PC-3 (cell line): ENCODE measurements around the gene VAMP4. TPM values are rescaled to one million over a fixed set of nuclear protein-coding genes. Genes with fewer than 3 reads are reported as not detected.
A peak's percentile ranks its signal among the peaks of the same experiment; 100 is the strongest.

Experiments used
- ATAC-seq: fragments of 200-7000 bp; cut with Tn5 transposase; 2 replicates; pipeline ENCODE4 v1.9.1; 2020; ENCODE audit warnings: mild to moderate bottlenecking, moderate library complexity
- BruUV-seq: library from RNA; stranded (reverse); fragments of 400-500 nt; replicated peaks from 2 replicates; lab custom pipeline; 2021; lab: Mats Ljungman, UMichigan
- CTCF ChIA-PET: fragments of 300-600 bp; sonication (Branson Sonifier 250); formaldehyde crosslinking; loops from one replicate; lab custom pipeline; 2022; ENCODE audit warnings: antibody characterized with exemption; lab: Charles Lee
- POLR2A ChIA-PET: fragments of 300-600 bp; sonication (Branson Sonifier 250); formaldehyde crosslinking; loops from one replicate; lab custom pipeline; 2022; ENCODE audit warnings: antibody characterized with exemption; ENCODE audit not compliant: unreplicated experiment; lab: Charles Lee
- DNase-seq: peaks from one replicate; pipeline ENCODE4 v3.0.0-alpha.2; 2015
- H2AFZ ChIP-seq: fragments of 300-600 bp; sonication (generic); 2 replicates; pipeline ENCODE4 v1.6.0; 2016; ENCODE audit warnings: antibody characterized with exemption, low read length
- H3F3A ChIP-seq: fragments of 300-600 bp; sonication (generic); one replicate; pipeline ENCODE4 v1.6.0; 2017; ENCODE audit warnings: antibody characterized with exemption, low read length, control low read depth, mild to moderate bottlenecking; ENCODE audit not compliant: unreplicated experiment
- H3K27ac ChIP-seq: fragments of 300-600 bp; sonication (generic); 2 replicates; pipeline ENCODE4 v1.5.1; 2016; ENCODE audit warnings: mild to moderate bottlenecking, low read length
- H3K27me3 ChIP-seq: fragments of 300-600 bp; sonication (generic); 2 replicates; pipeline ENCODE4 v1.6.1; 2016; ENCODE audit warnings: low read length, mixed read lengths
- H3K36me3 ChIP-seq: fragments of 300-600 bp; sonication (generic); 2 replicates; pipeline ENCODE4 v1.6.1; 2016; ENCODE audit warnings: low read depth, mixed run types, low read length, mixed read lengths
- H3K4me1 ChIP-seq: fragments of 300-600 bp; sonication (generic); 2 replicates; pipeline ENCODE4 v1.5.1; 2016; ENCODE audit warnings: low read length; ENCODE audit not compliant: insufficient read depth
- H3K4me2 ChIP-seq: fragments of 300-600 bp; sonication (generic); 2 replicates; pipeline ENCODE4 v1.6.0; 2016; ENCODE audit warnings: low read length
- H3K4me3 ChIP-seq: fragments of 300-600 bp; sonication (generic); 2 replicates; pipeline ENCODE4 v1.5.1; 2016; ENCODE audit warnings: mild to moderate bottlenecking, low read length, mixed read lengths
- H3K79me2 ChIP-seq: fragments of 300-600 bp; sonication (generic); 2 replicates; pipeline ENCODE4 v1.6.1; 2017; ENCODE audit warnings: low read length, mixed read lengths
- H3K9ac ChIP-seq: fragments of 300-600 bp; sonication (generic); 2 replicates; pipeline ENCODE4 v1.6.0; 2016; ENCODE audit warnings: mild to moderate bottlenecking, low read length
- H3K9me2 ChIP-seq: fragments of 300-600 bp; sonication (generic); replicated peaks from 2 replicates; pipeline ENCODE4 v1.6.1; 2016; ENCODE audit warnings: mixed run types, low read length, mixed read lengths
- H3K9me3 ChIP-seq: fragments of 300-600 bp; sonication (generic); 2 replicates; pipeline ENCODE4 v1.6.1; 2016; ENCODE audit warnings: low read length, mixed read lengths
- H4K20me1 ChIP-seq: fragments of 300-600 bp; sonication (generic); 2 replicates; pipeline ENCODE4 v1.6.1; 2016; ENCODE audit warnings: low read length, mixed read lengths
- EZH2 ChIP-seq: fragments of 300-600 bp; sonication (generic); IDR thresholded peaks from one replicate; pipeline ENCODE4 v1.6.1; 2017; ENCODE audit warnings: antibody characterized with exemption, mild to moderate bottlenecking, low read length; ENCODE audit not compliant: unreplicated experiment
- EZH2phosphoT487 ChIP-seq: fragments of 300-600 bp; sonication (generic); IDR thresholded peaks from 2 replicates; pipeline ENCODE4 v1.6.1; 2018; ENCODE audit warnings: mild to moderate bottlenecking, antibody characterized with exemption, low read length, borderline replicate concordance
- intact Hi-C: fragments of 100-400 bp; cut with micrococcal nuclease; formaldehyde crosslinking; loops from 2 replicates; pipeline ENCODE4 v1.9.0; 2023
- total RNA-seq: library from RNA; depleted of rRNA; stranded (reverse); fragments of >200 nt; gene quantifications from 2 replicates; pipeline ENCODE4 v1.2.3, GENCODE V29; 2014
- TF ChIP-seq, protein P1 (sequence below): fragments of 300-600 bp; sonication (generic); conservative IDR thresholded peaks from 2 replicates; pipeline ENCODE4 v1.5.1; 2017; ENCODE audit warnings: antibody characterized with exemption, low read depth, mild to moderate bottlenecking, low read length

The VAMP4 gene
- total RNA-seq, 1 experiment from 2014 or later, result 7.2 TPM

- POLR2A ChIA-PET, result no interaction called here
These were observed 24.7 kb downstream of the VAMP4 start for GRCh38 chr1:171717062-171717718.

GRCh38 chr1:171716616-171717015 is 25.2 kb downstream of the VAMP4 start:
- no peak overlapping the region for H3K4me3 ChIP-seq
- ChIA-PET POLR2A (no interaction called here), CTCF (interaction anchor here (0.7 to 3.1 kb wide), 2 partner anchors 72 to 683 kb away, joined by 4 to 75 read pairs; no protein-coding TSS in a partner anchor)
- intact Hi-C loops, result loop anchor here (1.0 to 5.0 kb wide), 6 partner anchors 71 to 711 kb away; partner anchors contain the start of genes FMO1 and PRRC2C
- H3K4me2 ChIP-seq, result no peak overlapping the region
- no peak overlapping the region for H3K27ac ChIP-seq
- no peaks in the 10 kb centered on the region for H3K27me3 ChIP-seq
- H3K36me3 ChIP-seq, result no peaks in the 10 kb centered on the region
- BruUV-seq, result no TSS peak
- no peak overlapping the region for H2AFZ ChIP-seq
- H3K9me2 ChIP-seq, result no peaks in the 10 kb centered on the region
- TF ChIP-seq EZH2phosphoT487 (no peak), EZH2 (no peak)
- TF ChIP-seq, protein P1, sequence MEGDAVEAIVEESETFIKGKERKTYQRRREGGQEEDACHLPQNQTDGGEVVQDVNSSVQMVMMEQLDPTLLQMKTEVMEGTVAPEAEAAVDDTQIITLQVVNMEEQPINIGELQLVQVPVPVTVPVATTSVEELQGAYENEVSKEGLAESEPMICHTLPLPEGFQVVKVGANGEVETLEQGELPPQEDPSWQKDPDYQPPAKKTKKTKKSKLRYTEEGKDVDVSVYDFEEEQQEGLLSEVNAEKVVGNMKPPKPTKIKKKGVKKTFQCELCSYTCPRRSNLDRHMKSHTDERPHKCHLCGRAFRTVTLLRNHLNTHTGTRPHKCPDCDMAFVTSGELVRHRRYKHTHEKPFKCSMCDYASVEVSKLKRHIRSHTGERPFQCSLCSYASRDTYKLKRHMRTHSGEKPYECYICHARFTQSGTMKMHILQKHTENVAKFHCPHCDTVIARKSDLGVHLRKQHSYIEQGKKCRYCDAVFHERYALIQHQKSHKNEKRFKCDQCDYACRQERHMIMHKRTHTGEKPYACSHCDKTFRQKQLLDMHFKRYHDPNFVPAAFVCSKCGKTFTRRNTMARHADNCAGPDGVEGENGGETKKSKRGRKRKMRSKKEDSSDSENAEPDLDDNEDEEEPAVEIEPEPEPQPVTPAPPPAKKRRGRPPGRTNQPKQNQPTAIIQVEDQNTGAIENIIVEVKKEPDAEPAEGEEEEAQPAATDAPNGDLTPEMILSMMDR, result no peak
- no peak overlapping the region for H3K9ac ChIP-seq
- H3K79me2 ChIP-seq, result no peaks in the 10 kb centered on the region
- ATAC-seq (peak; percentile 30; the same call in 1 of the 2 replicates), DNase-seq (peak; percentile 42)
- H3K9me3 ChIP-seq, result no peaks in the 10 kb centered on the region
- H3F3A ChIP-seq, result no peaks in the 10 kb centered on the region
- H4K20me1 ChIP-seq, result no peaks in the 10 kb centered on the region
- no peaks in the 10 kb centered on the region for H3K4me1 ChIP-seq

More at GRCh38 chr1:171717062-171717718, 24.7 kb downstream of the VAMP4 start:
- H3K36me3 ChIP-seq, result no peaks in the 10 kb centered on the region
- no peaks in the 10 kb centered on the region for H3K27me3 ChIP-seq
- CTCF ChIA-PET, result interaction anchor here (3.1 kb wide), 1 partner anchor 73 kb away, joined by 75 read pairs; no protein-coding TSS in a partner anchor
- no peaks in the 10 kb centered on the region for H3K4me1 ChIP-seq
- BruUV-seq, result no TSS peak
- no peaks in the 10 kb centered on the region for H4K20me1 ChIP-seq
- H3K79me2 ChIP-seq, result no peaks in the 10 kb centered on the region
- H3F3A ChIP-seq, result no peaks in the 10 kb centered on the region
- ATAC-seq (peak; percentile 36), DNase-seq (no peak)
- no peaks in the 10 kb centered on the region for H3K9me3 ChIP-seq
- no peaks in the 10 kb centered on the region for H3K9me2 ChIP-seq
- H2AFZ ChIP-seq, result no peak overlapping the region
- H3K27ac ChIP-seq, result no peak overlapping the region
- no peak overlapping the region for H3K9ac ChIP-seq
- no peak overlapping the region for H3K4me3 ChIP-seq
- no peak overlapping the region for H3K4me2 ChIP-seq
- intact Hi-C loops, result loop anchor here (5.0 kb wide), 4 partner anchors 135 to 710 kb away; partner anchors contain the start of genes FMO1 and PRRC2C
- TF ChIP-seq, protein P1, result no peak
- TF ChIP-seq EZH2phosphoT487 (no peak), EZH2 (no peak)

DNA sequence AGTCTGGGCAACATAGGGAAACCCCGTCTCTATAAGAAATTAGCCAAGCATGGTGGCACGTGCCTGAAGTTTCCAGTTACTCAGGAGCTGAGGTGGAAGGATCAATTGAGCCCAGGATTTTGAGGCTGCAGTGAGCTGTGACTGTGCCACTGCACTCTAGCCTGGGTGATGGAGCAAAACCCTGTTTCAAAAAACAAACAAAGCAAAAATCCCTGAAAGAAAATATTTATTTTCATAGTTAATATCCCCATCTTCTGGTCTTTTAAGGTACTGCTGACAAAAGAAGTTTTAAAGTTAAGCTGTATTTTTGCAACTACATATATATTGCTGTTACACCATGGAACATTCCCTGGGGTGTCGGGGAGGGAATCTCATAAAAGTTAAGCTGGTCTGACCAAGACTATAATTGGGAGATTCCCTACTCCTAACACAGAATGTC is 26.0 kb downstream of the VAMP4 start:
- Histone ChIP-seq H3K27me3 (no peaks in the 10 kb centered on the region), H4K20me1 (no peaks in the 10 kb centered on the region), H3K79me2 (no peaks in the 10 kb centered on the region), H3K27ac (no peak overlapping the region), H3K9me3 (no peaks in the 10 kb centered on the region), H2AFZ (no peak overlapping the region), H3F3A (no peaks in the 10 kb centered on the region), H3K9ac (no peak overlapping the region), H3K36me3 (no peaks in the 10 kb centered on the region), H3K4me1 (no peaks in the 10 kb centered on the region), H3K9me2 (no peaks in the 10 kb centered on the region), H3K4me2 (no peak overlapping the region), H3K4me3 (no peak overlapping the region)
- POLR2A ChIA-PET, result interaction anchor here (0.6 kb wide), 1 partner anchor 66 kb away, joined by 3 read pairs; no protein-coding TSS in a partner anchor
- no TSS peak for BruUV-seq
- DNase-seq, result peak; percentile 82
- CTCF ChIA-PET, result interaction anchor here (0.5 to 3.1 kb wide), 25 partner anchors 8 to 1107 kb away, joined by 3 to 75 read pairs (median 4); partner anchors contain the start of gene PIGC
- intact Hi-C loops, result loop anchor here (1.0 to 5.0 kb wide), 6 partner anchors 71 to 711 kb away; partner anchors contain the start of genes FMO1 and PRRC2C
- TF ChIP-seq, protein P1, result peak; percentile 94
- TF ChIP-seq EZH2phosphoT487 (no peak), EZH2 (no peak)
- peak; percentile 58 for ATAC-seq
